MM.1S (cell line): ENCODE data around the gene IL1RAPL2.

ENCODE experiments used
- DNase-seq: peaks from one replicate; pipeline ENCODE4 v3.0.0-alpha.2; 2015
- H2AFZ ChIP-seq: fragments of 300-600 bp; sonication (generic); 2 replicates; pipeline ENCODE4 v1.6.0; 2016; ENCODE audit warnings: antibody characterized with exemption, low read length
- H3F3A ChIP-seq: fragments of 300-600 bp; sonication (generic); 2 replicates; pipeline ENCODE4 v1.6.1; 2016; ENCODE audit warnings: mild to moderate bottlenecking, antibody characterized with exemption, low read length, moderate library complexity, mixed read lengths; ENCODE audit not compliant: insufficient read depth
- H3K27ac ChIP-seq: fragments of 300-600 bp; sonication (generic); 2 replicates; pipeline ENCODE4 v1.5.1; 2016; ENCODE audit warnings: mild to moderate bottlenecking, low read length
- H3K27me3 ChIP-seq: fragments of 300-600 bp; sonication (generic); replicated peaks from 2 replicates; pipeline ENCODE4 v1.6.0; 2016; ENCODE audit warnings: low read length; ENCODE audit not compliant: insufficient read depth
- H3K36me3 ChIP-seq: fragments of 300-600 bp; sonication (generic); replicated peaks from 2 replicates; pipeline ENCODE4 v1.6.1; 2016; ENCODE audit warnings: mild to moderate bottlenecking, low read length, mixed read lengths; ENCODE audit not compliant: insufficient read depth
- H3K4me1 ChIP-seq: fragments of 300-600 bp; sonication (generic); 2 replicates; pipeline ENCODE4 v1.6.1; 2016; ENCODE audit warnings: low read length, mixed read lengths
- H3K4me2 ChIP-seq: fragments of 300-600 bp; sonication (generic); 2 replicates; pipeline ENCODE4 v1.6.0; 2016; ENCODE audit warnings: low read depth, low read length
- H3K4me3 ChIP-seq: fragments of 300-600 bp; sonication (generic); 2 replicates; pipeline ENCODE4 v1.5.1; 2016; ENCODE audit warnings: low read length, mixed read lengths
- H3K79me2 ChIP-seq: fragments of 300-600 bp; sonication (generic); 2 replicates; pipeline ENCODE4 v1.6.1; 2016; ENCODE audit warnings: mixed run types, low read length, mixed read lengths
- H3K9ac ChIP-seq: fragments of 300-600 bp; sonication (generic); 2 replicates; pipeline ENCODE4 v1.6.1; 2016; ENCODE audit warnings: low read length, mixed read lengths
- H3K9me2 ChIP-seq: fragments of 300-600 bp; sonication (generic); replicated peaks from 2 replicates; pipeline ENCODE4 v1.6.1; 2016; ENCODE audit warnings: mild to moderate bottlenecking, low read length, mixed read lengths; ENCODE audit not compliant: insufficient read depth
- H3K9me3 ChIP-seq: fragments of 300-600 bp; sonication (generic); replicated peaks from 2 replicates; pipeline ENCODE4 v1.6.1; 2016; ENCODE audit warnings: mild to moderate bottlenecking, low read length, mixed read lengths; ENCODE audit not compliant: insufficient read depth
- H4K20me1 ChIP-seq: fragments of 300-600 bp; sonication (generic); 2 replicates; pipeline ENCODE4 v1.6.1; 2016; ENCODE audit warnings: mild to moderate bottlenecking, low read length, moderate library complexity, mixed read lengths; ENCODE audit not compliant: insufficient read depth
- EZH2 ChIP-seq: fragments of 300-600 bp; sonication (generic); optimal IDR thresholded peaks from 2 replicates; pipeline ENCODE3; 2017; ENCODE audit warnings: low read depth, mild to moderate bottlenecking, antibody characterized with exemption, low read length, mixed read lengths
- EZH2phosphoT487 ChIP-seq: fragments of 300-600 bp; sonication (generic); IDR thresholded peaks from 2 replicates; pipeline ENCODE4 v1.6.1; 2018; ENCODE audit warnings: antibody characterized with exemption, low read length
- TF ChIP-seq, protein P1 (sequence below): fragments of 300-600 bp; sonication (generic); IDR thresholded peaks from 2 replicates; pipeline ENCODE4 v1.5.1; 2016; ENCODE audit warnings: antibody characterized with exemption, low read length, mixed read lengths

The IL1RAPL2 gene

GRCh38 chrX:104696667-104697066 is 130.7 kb downstream of the IL1RAPL2 start:
- Histone ChIP-seq H3K79me2 (no peaks in the 10 kb centered on the region), H3K4me1 (no peaks in the 10 kb centered on the region), H2AFZ (no peak overlapping the region), H3K4me3 (no peak overlapping the region), H3K9me2 (no peaks in the 10 kb centered on the region), H3K36me3 (no peaks in the 10 kb centered on the region), H4K20me1 (no peaks in the 10 kb centered on the region), H3K9me3 (no peaks in the 10 kb centered on the region), H3K4me2 (no peak overlapping the region), H3K27ac (no peak overlapping the region), H3K27me3 (no peaks in the 10 kb centered on the region), H3K9ac (no peak overlapping the region), H3F3A (no peaks in the 10 kb centered on the region)
- DNase-seq, result no peak
- TF ChIP-seq EZH2phosphoT487 (no peak), EZH2 (no peak)
- TF ChIP-seq, protein P1, sequence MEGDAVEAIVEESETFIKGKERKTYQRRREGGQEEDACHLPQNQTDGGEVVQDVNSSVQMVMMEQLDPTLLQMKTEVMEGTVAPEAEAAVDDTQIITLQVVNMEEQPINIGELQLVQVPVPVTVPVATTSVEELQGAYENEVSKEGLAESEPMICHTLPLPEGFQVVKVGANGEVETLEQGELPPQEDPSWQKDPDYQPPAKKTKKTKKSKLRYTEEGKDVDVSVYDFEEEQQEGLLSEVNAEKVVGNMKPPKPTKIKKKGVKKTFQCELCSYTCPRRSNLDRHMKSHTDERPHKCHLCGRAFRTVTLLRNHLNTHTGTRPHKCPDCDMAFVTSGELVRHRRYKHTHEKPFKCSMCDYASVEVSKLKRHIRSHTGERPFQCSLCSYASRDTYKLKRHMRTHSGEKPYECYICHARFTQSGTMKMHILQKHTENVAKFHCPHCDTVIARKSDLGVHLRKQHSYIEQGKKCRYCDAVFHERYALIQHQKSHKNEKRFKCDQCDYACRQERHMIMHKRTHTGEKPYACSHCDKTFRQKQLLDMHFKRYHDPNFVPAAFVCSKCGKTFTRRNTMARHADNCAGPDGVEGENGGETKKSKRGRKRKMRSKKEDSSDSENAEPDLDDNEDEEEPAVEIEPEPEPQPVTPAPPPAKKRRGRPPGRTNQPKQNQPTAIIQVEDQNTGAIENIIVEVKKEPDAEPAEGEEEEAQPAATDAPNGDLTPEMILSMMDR, result no peak

GRCh38 chrX:104697294-104697693 is 131.3 kb downstream of the IL1RAPL2 start:
- no peak for DNase-seq

GRCh38 chrX:104707042-104707441 is 141.0 kb downstream of the IL1RAPL2 start:
- DNase-seq, result no peak
- H3K4me1 ChIP-seq, result no peaks in the 10 kb centered on the region
- no peaks in the 10 kb centered on the region for H3K9me2 ChIP-seq
- no peaks in the 10 kb centered on the region for H3F3A ChIP-seq
- H3K27me3 ChIP-seq, result no peaks in the 10 kb centered on the region
- TF ChIP-seq EZH2phosphoT487 (no peak), EZH2 (no peak)
- TF ChIP-seq, protein P1, result no peak
- no peak overlapping the region for H3K4me2 ChIP-seq
- no peaks in the 10 kb centered on the region for H4K20me1 ChIP-seq
- no peaks in the 10 kb centered on the region for H3K36me3 ChIP-seq
- H3K27ac ChIP-seq, result no peak overlapping the region
- no peaks in the 10 kb centered on the region for H3K79me2 ChIP-seq
- H2AFZ ChIP-seq, result no peak overlapping the region
- H3K4me3 ChIP-seq, result no peak overlapping the region
- no peaks in the 10 kb centered on the region for H3K9me3 ChIP-seq
- H3K9ac ChIP-seq, result no peak overlapping the region

More at GRCh38 chrX:104697294-104697693, 131.3 kb downstream of the IL1RAPL2 start:
- Histone ChIP-seq H3K9me3 (no peaks in the 10 kb centered on the region), H3K9ac (no peak overlapping the region), H3K36me3 (no peaks in the 10 kb centered on the region), H3K9me2 (no peaks in the 10 kb centered on the region), H3K27ac (no peak overlapping the region), H3F3A (no peaks in the 10 kb centered on the region), H4K20me1 (no peaks in the 10 kb centered on the region), H3K4me3 (no peak overlapping the region), H2AFZ (no peak overlapping the region), H3K4me2 (no peak overlapping the region), H3K79me2 (no peaks in the 10 kb centered on the region), H3K27me3 (no peaks in the 10 kb centered on the region), H3K4me1 (no peaks in the 10 kb centered on the region)
- TF ChIP-seq, protein P1, result no peak
- TF ChIP-seq EZH2phosphoT487, result no peak
- no peak for TF ChIP-seq EZH2

DNA sequence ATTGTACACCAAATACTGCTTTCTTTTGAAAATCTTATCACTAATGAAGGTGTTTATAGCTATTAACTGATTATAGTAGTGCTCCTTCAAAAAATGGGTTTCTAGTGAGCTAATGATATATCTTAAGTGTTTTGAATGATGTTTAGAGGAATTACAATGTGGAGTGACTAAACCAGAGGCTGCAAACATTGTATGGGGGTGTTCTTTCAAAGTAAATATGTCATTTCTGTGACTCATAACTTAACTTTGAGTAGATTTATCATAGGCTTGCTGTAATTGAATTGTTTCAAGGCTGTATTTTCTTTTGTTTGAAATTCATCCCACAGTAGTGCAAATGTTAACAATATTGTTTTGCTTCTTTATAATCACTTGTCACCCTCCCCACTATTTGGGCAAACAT is 141.6 kb downstream of the IL1RAPL2 start:
- TF ChIP-seq EZH2phosphoT487 (no peak), EZH2 (no peak)
- TF ChIP-seq, protein P1, result no peak
- no peak overlapping the region for H3K9ac ChIP-seq
- no peak overlapping the region for H3K27ac ChIP-seq
- no peak for DNase-seq
- no peak overlapping the region for H3K4me2 ChIP-seq
- H3F3A ChIP-seq, result no peaks in the 10 kb centered on the region
- no peaks in the 10 kb centered on the region for H3K36me3 ChIP-seq
- H3K4me1 ChIP-seq, result no peaks in the 10 kb centered on the region
- H3K79me2 ChIP-seq, result no peaks in the 10 kb centered on the region
- H3K27me3 ChIP-seq, result no peaks in the 10 kb centered on the region
- no peak overlapping the region for H2AFZ ChIP-seq
- H3K9me3 ChIP-seq, result no peaks in the 10 kb centered on the region
- H4K20me1 ChIP-seq, result no peaks in the 10 kb centered on the region
- no peak overlapping the region for H3K4me3 ChIP-seq
- no peaks in the 10 kb centered on the region for H3K9me2 ChIP-seq
